GM23338 (cell line): ENCODE results near the gene PTS. TPM values are rescaled to one million over a fixed set of nuclear protein-coding genes. Genes with fewer than 3 reads are reported as not detected.

Experiments used
- ATAC-seq: fragments of 200-7000 bp; cut with Tn5 transposase; 3 replicates; pipeline ENCODE4 v1.9.1; 2020
- DNase-seq: peaks from one replicate; pipeline ENCODE4 v3.0.0-alpha.2; 2015; ENCODE audit warnings: low spot score
- H2AFZ ChIP-seq: fragments of 200-600 bp; sonication (generic); 2 replicates; pipeline ENCODE4 v1.8.0; 2016; ENCODE audit warnings: antibody characterized with exemption, mild to moderate bottlenecking, moderate library complexity
- H3F3A ChIP-seq: fragments of 200-600 bp; sonication (generic); replicated peaks from 2 replicates; pipeline ENCODE4 v1.8.0; 2017; ENCODE audit warnings: antibody characterized with exemption, mixed run types, low read depth
- H3K27ac ChIP-seq: fragments of 200-600 bp; sonication (generic); 2 replicates; pipeline ENCODE4 v1.6.1; 2016; ENCODE audit warnings: low read depth
- H3K27me3 ChIP-seq: fragments of 200-600 bp; sonication (generic); 2 replicates; pipeline ENCODE4 v1.8.0; 2016; ENCODE audit warnings: mild to moderate bottlenecking, mixed run types, moderate library complexity; ENCODE audit not compliant: insufficient read depth
- H3K36me3 ChIP-seq: fragments of 200-600 bp; sonication (generic); 2 replicates; pipeline ENCODE4 v1.8.0; 2016; ENCODE audit warnings: mild to moderate bottlenecking; ENCODE audit not compliant: insufficient read depth
- H3K4me1 ChIP-seq: fragments of 200-600 bp; sonication (generic); 2 replicates; pipeline ENCODE4 v1.8.0; 2016; ENCODE audit warnings: mild to moderate bottlenecking, moderate library complexity; ENCODE audit not compliant: insufficient read depth
- H3K4me2 ChIP-seq: fragments of 200-600 bp; sonication (generic); 2 replicates; pipeline ENCODE4 v1.7.1; 2017; ENCODE audit warnings: mixed run types
- H3K4me3 ChIP-seq: fragments of 200-600 bp; sonication (generic); 2 replicates; pipeline ENCODE4 v1.6.1; 2016; ENCODE audit warnings: mixed run types
- H3K79me2 ChIP-seq: fragments of 200-600 bp; sonication (generic); replicated peaks from 2 replicates; pipeline ENCODE4 v1.8.0; 2017; ENCODE audit warnings: mild to moderate bottlenecking; ENCODE audit not compliant: insufficient read depth
- H3K9me2 ChIP-seq: fragments of 200-600 bp; sonication (generic); 2 replicates; pipeline ENCODE4 v1.8.0; 2017; ENCODE audit not compliant: insufficient read depth
- H4K20me1 ChIP-seq: fragments of 200-600 bp; sonication (generic); replicated peaks from 2 replicates; pipeline ENCODE4 v1.8.0; 2017; ENCODE audit warnings: mild to moderate bottlenecking; ENCODE audit not compliant: insufficient read depth
- H3K27ac Mint-ChIP-seq: 2 replicates; pipeline ENCODE4 v1.8.0; 2020; ENCODE audit warnings: inconsistent platforms, mild to moderate bottlenecking, moderate library complexity, mixed read lengths
- H3K27me3 Mint-ChIP-seq: 3 replicates; pipeline ENCODE4 v1.8.0; 2022; ENCODE audit warnings: low read depth, mild to moderate bottlenecking, moderate library complexity, mixed read lengths, inconsistent platforms; ENCODE audit not compliant: insufficient read depth, poor library complexity
- H3K36me3 Mint-ChIP-seq: 3 replicates; pipeline ENCODE4 v1.8.0; 2021; ENCODE audit warnings: low read depth, mild to moderate bottlenecking, inconsistent platforms, moderate library complexity, mixed read lengths
- H3K4me1 Mint-ChIP-seq: 3 replicates; pipeline ENCODE4 v1.8.0; 2020; ENCODE audit warnings: mild to moderate bottlenecking, inconsistent platforms, mixed read lengths
- H3K4me3 Mint-ChIP-seq: 3 replicates; pipeline ENCODE4 v1.8.0; 2021; ENCODE audit warnings: moderate library complexity, mild to moderate bottlenecking, inconsistent platforms, mixed read lengths
- H3K9me3 Mint-ChIP-seq: 3 replicates; pipeline ENCODE4 v1.8.0; 2020; ENCODE audit warnings: moderate library complexity, mild to moderate bottlenecking, inconsistent platforms, mixed read lengths
- CREB1 ChIP-seq: fragments of 250-450 bp; sonication (Bioruptor Pico); IDR thresholded peaks from 2 replicates; pipeline ENCODE4 v1.5.0; 2020; ENCODE audit warnings: low read depth, mild to moderate bottlenecking, moderate library complexity
- CTCF ChIP-seq, 2 experiments: fragments of 200-600 bp in 1 of 2; sonication (generic) in 1 of 2; conservative IDR thresholded peaks; 2 replicates each; pipeline versions ENCODE4 v1.5.1 to v1.6.1; 2016 to 2017; ENCODE audit warnings: antibody characterized with exemption in 2 of 2, low read depth in 2 of 2, mild to moderate bottlenecking in 2 of 2, moderate library complexity in 1 of 2
- EZH2 ChIP-seq: fragments of 200-600 bp; sonication (generic); IDR thresholded peaks from one replicate; pipeline ENCODE4 v1.8.0; 2017; ENCODE audit warnings: antibody characterized with exemption, mild to moderate bottlenecking, low read depth; ENCODE audit not compliant: unreplicated experiment
- EZH2phosphoT487 ChIP-seq: fragments of 200-600 bp; sonication (generic); IDR thresholded peaks from one replicate; pipeline ENCODE4 v1.8.1; 2018; ENCODE audit warnings: antibody characterized with exemption; ENCODE audit not compliant: unreplicated experiment
- JUNB ChIP-seq: IDR thresholded peaks from one replicate; pipeline ENCODE4 v1.6.1; 2016; ENCODE audit warnings: antibody characterized with exemption; ENCODE audit not compliant: unreplicated experiment
- NANOG ChIP-seq: IDR thresholded peaks from 2 replicates; pipeline ENCODE4 v1.6.1; 2016; ENCODE audit warnings: antibody characterized with exemption, borderline replicate concordance
- POLR2AphosphoS5 ChIP-seq: IDR thresholded peaks from 2 replicates; pipeline ENCODE4 v1.6.1; 2016; ENCODE audit warnings: antibody characterized with exemption, low read depth
- STAT1 ChIP-seq: IDR thresholded peaks from one replicate; pipeline ENCODE4 v1.6.1; 2016; ENCODE audit warnings: antibody characterized with exemption; ENCODE audit not compliant: unreplicated experiment
- ZNF114 ChIP-seq: fragments of 250-450 bp; sonication (Bioruptor Pico); IDR thresholded peaks from 2 replicates; pipeline ENCODE4 v1.5.0; 2020; ENCODE audit warnings: mild to moderate bottlenecking, moderate library complexity
- ZNF331 ChIP-seq: fragments of 250-450 bp; sonication (Bioruptor Pico); IDR thresholded peaks from 2 replicates; pipeline ENCODE4 v1.5.0; 2020; ENCODE audit warnings: low read depth, mild to moderate bottlenecking, moderate library complexity
- polyA plus RNA-seq: library from polyadenylated mRNA; unstranded; fragments of >200 nt; fragmentation: Nextera tagmentation; extraction: Ambion mirVana; gene quantifications from 2 replicates; pipeline ENCODE4 v1.2.1, GENCODE V29; 2016
- total RNA-seq: library from RNA; depleted of rRNA; stranded (reverse); fragments of >200 nt; shearing (Covaris generic); gene quantifications from 2 replicates; pipeline ENCODE4 v1.2.3, GENCODE V29; 2014
- TF ChIP-seq, protein P1 (sequence below): IDR thresholded peaks from 2 replicates; pipeline ENCODE4 v1.6.1; 2016; ENCODE audit warnings: antibody characterized with exemption
- TF ChIP-seq, protein P2 (sequence below): fragments of 250-450 bp; sonication (Bioruptor Pico); IDR thresholded peaks from 2 replicates; pipeline ENCODE4 v1.5.0; 2020; ENCODE audit warnings: mild to moderate bottlenecking, moderate library complexity
- TF ChIP-seq, protein P3 (sequence below): IDR thresholded peaks from one replicate; pipeline ENCODE4 v1.6.1; 2018; ENCODE audit warnings: antibody characterized with exemption; ENCODE audit not compliant: unreplicated experiment

Gene PTS
- total and polyA plus RNA-seq, 2 experiments from 2014 or later = 19.9 to 85.5 TPM

DNA sequence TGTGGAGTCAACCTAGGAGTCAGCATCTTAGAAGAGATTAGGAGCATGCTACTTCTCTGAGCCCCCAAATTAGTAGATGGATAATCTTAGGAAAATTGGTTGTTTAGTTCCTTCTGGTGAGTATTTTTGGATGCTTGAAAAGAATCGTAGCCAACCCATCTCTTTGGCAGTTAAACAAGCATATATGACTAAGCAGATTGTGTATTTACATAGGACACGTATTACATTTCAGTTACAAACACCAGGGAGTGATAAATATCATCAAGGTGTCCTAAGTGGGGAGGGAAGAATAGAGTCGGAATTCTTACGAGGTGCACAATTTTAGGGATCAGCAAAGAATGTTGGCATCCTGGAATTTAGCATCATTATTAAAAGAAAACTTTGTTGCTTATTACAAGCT, 21.0 kb downstream of the PTS start:
- DNase-seq = no peak
- Histone ChIP-seq H3K4me1 (no peaks in the 10 kb centered on the region), H4K20me1 (no peaks in the 10 kb centered on the region), H3K27ac (no peak overlapping the region), H3F3A (no peaks in the 10 kb centered on the region), H3K9me2 (no peaks in the 10 kb centered on the region), H3K4me3 (no peak overlapping the region), H3K4me2 (no peak overlapping the region), H2AFZ (no peak overlapping the region), H3K27me3 (no peaks in the 10 kb centered on the region), H3K36me3 (no peaks in the 10 kb centered on the region), H3K79me2 (no peaks in the 10 kb centered on the region)
- no peak for ATAC-seq
- TF ChIP-seq NANOG = no peak
- TF ChIP-seq, protein P1, sequence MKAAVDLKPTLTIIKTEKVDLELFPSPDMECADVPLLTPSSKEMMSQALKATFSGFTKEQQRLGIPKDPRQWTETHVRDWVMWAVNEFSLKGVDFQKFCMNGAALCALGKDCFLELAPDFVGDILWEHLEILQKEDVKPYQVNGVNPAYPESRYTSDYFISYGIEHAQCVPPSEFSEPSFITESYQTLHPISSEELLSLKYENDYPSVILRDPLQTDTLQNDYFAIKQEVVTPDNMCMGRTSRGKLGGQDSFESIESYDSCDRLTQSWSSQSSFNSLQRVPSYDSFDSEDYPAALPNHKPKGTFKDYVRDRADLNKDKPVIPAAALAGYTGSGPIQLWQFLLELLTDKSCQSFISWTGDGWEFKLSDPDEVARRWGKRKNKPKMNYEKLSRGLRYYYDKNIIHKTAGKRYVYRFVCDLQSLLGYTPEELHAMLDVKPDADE = no peak
- TF ChIP-seq, protein P2, sequence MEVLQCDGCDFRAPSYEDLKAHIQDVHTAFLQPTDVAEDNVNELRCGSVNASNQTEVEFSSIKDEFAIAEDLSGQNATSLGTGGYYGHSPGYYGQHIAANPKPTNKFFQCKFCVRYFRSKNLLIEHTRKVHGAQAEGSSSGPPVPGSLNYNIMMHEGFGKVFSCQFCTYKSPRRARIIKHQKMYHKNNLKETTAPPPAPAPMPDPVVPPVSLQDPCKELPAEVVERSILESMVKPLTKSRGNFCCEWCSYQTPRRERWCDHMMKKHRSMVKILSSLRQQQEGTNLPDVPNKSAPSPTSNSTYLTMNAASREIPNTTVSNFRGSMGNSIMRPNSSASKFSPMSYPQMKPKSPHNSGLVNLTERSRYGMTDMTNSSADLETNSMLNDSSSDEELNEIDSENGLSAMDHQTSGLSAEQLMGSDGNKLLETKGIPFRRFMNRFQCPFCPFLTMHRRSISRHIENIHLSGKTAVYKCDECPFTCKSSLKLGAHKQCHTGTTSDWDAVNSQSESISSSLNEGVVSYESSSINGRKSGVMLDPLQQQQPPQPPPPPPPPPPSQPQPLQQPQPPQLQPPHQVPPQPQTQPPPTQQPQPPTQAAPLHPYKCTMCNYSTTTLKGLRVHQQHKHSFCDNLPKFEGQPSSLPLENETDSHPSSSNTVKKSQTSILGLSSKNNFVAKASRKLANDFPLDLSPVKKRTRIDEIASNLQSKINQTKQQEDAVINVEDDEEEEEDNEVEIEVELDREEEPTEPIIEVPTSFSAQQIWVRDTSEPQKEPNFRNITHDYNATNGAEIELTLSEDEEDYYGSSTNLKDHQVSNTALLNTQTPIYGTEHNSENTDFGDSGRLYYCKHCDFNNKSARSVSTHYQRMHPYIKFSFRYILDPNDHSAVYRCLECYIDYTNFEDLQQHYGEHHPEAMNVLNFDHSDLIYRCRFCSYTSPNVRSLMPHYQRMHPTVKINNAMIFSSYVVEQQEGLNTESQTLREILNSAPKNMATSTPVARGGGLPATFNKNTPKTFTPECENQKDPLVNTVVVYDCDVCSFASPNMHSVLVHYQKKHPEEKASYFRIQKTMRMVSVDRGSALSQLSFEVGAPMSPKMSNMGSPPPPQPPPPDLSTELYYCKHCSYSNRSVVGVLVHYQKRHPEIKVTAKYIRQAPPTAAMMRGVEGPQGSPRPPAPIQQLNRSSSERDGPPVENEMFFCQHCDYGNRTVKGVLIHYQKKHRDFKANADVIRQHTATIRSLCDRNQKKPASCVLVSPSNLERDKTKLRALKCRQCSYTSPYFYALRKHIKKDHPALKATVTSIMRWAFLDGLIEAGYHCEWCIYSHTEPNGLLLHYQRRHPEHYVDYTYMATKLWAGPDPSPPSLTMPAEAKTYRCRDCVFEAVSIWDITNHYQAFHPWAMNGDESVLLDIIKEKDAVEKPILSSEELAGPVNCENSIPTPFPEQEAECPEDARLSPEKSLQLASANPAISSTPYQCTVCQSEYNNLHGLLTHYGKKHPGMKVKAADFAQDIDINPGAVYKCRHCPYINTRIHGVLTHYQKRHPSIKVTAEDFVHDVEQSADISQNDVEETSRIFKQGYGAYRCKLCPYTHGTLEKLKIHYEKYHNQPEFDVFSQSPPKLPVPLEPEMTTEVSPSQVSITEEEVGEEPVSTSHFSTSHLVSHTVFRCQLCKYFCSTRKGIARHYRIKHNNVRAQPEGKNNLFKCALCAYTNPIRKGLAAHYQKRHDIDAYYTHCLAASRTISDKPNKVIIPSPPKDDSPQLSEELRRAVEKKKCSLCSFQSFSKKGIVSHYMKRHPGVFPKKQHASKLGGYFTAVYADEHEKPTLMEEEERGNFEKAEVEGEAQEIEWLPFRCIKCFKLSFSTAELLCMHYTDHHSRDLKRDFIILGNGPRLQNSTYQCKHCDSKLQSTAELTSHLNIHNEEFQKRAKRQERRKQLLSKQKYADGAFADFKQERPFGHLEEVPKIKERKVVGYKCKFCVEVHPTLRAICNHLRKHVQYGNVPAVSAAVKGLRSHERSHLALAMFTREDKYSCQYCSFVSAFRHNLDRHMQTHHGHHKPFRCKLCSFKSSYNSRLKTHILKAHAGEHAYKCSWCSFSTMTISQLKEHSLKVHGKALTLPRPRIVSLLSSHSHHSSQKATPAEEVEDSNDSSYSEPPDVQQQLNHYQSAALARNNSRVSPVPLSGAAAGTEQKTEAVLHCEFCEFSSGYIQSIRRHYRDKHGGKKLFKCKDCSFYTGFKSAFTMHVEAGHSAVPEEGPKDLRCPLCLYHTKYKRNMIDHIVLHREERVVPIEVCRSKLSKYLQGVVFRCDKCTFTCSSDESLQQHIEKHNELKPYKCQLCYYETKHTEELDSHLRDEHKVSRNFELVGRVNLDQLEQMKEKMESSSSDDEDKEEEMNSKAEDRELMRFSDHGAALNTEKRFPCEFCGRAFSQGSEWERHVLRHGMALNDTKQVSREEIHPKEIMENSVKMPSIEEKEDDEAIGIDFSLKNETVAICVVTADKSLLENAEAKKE = no peak
- no peak for TF ChIP-seq POLR2AphosphoS5
- no peak for TF ChIP-seq ZNF331 (CRISPR knock-in tag)
- no peak for TF ChIP-seq CTCF (conservative IDR thresholded peaks at IDR 0.05; ENCODE audit: low read depth in 2 of 2)
- TF ChIP-seq EZH2 = no peak
- TF ChIP-seq, protein P3, sequence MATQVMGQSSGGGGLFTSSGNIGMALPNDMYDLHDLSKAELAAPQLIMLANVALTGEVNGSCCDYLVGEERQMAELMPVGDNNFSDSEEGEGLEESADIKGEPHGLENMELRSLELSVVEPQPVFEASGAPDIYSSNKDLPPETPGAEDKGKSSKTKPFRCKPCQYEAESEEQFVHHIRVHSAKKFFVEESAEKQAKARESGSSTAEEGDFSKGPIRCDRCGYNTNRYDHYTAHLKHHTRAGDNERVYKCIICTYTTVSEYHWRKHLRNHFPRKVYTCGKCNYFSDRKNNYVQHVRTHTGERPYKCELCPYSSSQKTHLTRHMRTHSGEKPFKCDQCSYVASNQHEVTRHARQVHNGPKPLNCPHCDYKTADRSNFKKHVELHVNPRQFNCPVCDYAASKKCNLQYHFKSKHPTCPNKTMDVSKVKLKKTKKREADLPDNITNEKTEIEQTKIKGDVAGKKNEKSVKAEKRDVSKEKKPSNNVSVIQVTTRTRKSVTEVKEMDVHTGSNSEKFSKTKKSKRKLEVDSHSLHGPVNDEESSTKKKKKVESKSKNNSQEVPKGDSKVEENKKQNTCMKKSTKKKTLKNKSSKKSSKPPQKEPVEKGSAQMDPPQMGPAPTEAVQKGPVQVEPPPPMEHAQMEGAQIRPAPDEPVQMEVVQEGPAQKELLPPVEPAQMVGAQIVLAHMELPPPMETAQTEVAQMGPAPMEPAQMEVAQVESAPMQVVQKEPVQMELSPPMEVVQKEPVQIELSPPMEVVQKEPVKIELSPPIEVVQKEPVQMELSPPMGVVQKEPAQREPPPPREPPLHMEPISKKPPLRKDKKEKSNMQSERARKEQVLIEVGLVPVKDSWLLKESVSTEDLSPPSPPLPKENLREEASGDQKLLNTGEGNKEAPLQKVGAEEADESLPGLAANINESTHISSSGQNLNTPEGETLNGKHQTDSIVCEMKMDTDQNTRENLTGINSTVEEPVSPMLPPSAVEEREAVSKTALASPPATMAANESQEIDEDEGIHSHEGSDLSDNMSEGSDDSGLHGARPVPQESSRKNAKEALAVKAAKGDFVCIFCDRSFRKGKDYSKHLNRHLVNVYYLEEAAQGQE = no peak
- TF ChIP-seq EZH2phosphoT487 = no peak
- TF ChIP-seq CREB1 (CRISPR knock-in tag) = no peak
- no peak for TF ChIP-seq ZNF114
- no peak for TF ChIP-seq STAT1
- TF ChIP-seq JUNB = no peak
- Mint-ChIP-seq H3K27me3 (no peaks in the 10 kb centered on the region), H3K36me3 (peaks cover 16% of the 10 kb centered on the region; the same call in 2 of the 3 replicates), H3K27ac (no peak overlapping the region), H3K4me3 (no peak overlapping the region), H3K4me1 (no peaks in the 10 kb centered on the region), H3K9me3 (peaks cover 13% of the 10 kb centered on the region; the same call in 2 of the 3 replicates)
